Activated CD4-positive, alpha-beta memory T cell treated with anti-CD3 and anti-CD28 coated beads, Interleukin-2, amount 10 ng/mL, durations not matched to agents 7 days and 5 days (primary cell): ENCODE measurements around the gene DENND4C. TPM values are rescaled to one million over a fixed set of nuclear protein-coding genes. Genes with fewer than 3 reads are reported as not detected.

Experiments used
- CTCF ChIA-PET: fragments of 350-600 bp; sonication (Branson Sonifier 250); formaldehyde crosslinking; loops from one replicate; lab custom pipeline; 2021; ENCODE audit warnings: antibody characterized with exemption, inconsistent platforms; lab: Charles Lee
- POLR2A ChIA-PET: fragments of 350-600 bp; sonication (Branson Sonifier 250); formaldehyde crosslinking; loops from one replicate; lab custom pipeline; 2021; ENCODE audit warnings: antibody characterized with exemption; lab: Charles Lee
- DNase-seq: peaks from one replicate; pipeline ENCODE4 v3.0.0-alpha.2; 2020
- H3K27ac Mint-ChIP-seq: one replicate; pipeline ENCODE4 v1.8.0; 2021; ENCODE audit warnings: mild to moderate bottlenecking, mixed read lengths
- H3K27me3 Mint-ChIP-seq: one replicate; pipeline ENCODE4 v1.8.0; 2021; ENCODE audit warnings: mixed read lengths
- H3K36me3 Mint-ChIP-seq: one replicate; pipeline ENCODE4 v1.8.0; 2021; ENCODE audit warnings: low read depth, mixed read lengths
- H3K4me1 Mint-ChIP-seq: one replicate; pipeline ENCODE4 v1.8.0; 2021; ENCODE audit warnings: mixed read lengths
- H3K4me3 Mint-ChIP-seq: one replicate; pipeline ENCODE4 v1.8.0; 2021; ENCODE audit warnings: mild to moderate bottlenecking, mixed read lengths
- H3K9me3 Mint-ChIP-seq: one replicate; pipeline ENCODE4 v1.8.0; 2021; ENCODE audit warnings: mixed read lengths
- total RNA-seq, 2 experiments: library from RNA; stranded (reverse); gene quantifications; one replicate each; pipeline ENCODE4 v1.2.3, GENCODE V29; 2021

Gene DENND4C
- total RNA-seq, 2 experiments from 2014 or later = 47.1 to 52.2 TPM

DNA sequence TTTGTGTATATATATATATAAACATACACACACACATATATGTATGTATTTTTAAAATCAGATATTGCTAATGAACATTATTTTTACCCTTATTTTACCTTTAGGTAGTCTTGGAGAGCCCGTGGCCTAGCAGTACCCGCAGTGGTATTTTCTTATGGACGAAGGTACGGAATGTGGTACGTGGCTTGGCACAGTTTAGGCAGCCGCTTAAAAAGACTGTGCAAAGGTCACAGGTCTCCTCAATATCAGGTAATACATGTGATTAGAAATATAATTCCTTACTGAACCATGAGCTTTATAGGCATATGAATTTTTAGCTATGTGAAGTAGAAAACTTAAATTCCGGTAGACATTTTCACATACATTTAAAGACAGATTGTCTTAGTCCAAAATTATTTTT lies 105.7 kb downstream of the DENND4C start:
- DNase-seq = no peak
- H3K4me3 Mint-ChIP-seq = no peak overlapping the region
- H3K36me3 Mint-ChIP-seq = peaks cover 32% of the 10 kb centered on the region
- no peaks in the 10 kb centered on the region for H3K27me3 Mint-ChIP-seq
- ChIA-PET POLR2A (no interaction called here), CTCF (no interaction called here)
- no peaks in the 10 kb centered on the region for H3K9me3 Mint-ChIP-seq
- no peaks in the 10 kb centered on the region for H3K4me1 Mint-ChIP-seq
- no peak overlapping the region for H3K27ac Mint-ChIP-seq

DNA sequence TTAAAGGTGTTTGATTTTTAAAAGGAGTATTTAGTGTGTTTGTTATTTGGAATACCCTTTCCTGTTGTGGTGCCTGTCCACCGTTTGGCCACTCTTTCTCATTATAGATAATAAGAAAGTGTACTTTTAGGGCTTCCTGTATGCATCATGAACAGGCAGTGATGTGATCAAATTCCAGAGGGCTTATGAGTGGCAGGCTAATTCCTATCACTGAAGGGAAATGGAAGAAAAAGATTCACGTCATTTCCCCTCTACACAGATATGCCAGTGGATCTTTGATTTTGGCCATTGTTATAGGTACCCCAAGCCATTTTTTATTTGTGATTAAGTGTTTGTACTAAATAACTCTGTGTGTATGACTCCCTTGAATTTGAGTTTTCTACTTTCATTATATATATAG lies 112.5 kb downstream of the DENND4C start:
- no peaks in the 10 kb centered on the region for H3K27me3 Mint-ChIP-seq
- H3K9me3 Mint-ChIP-seq = no peaks in the 10 kb centered on the region
- DNase-seq = no peak
- H3K4me3 Mint-ChIP-seq = no peak overlapping the region
- no peaks in the 10 kb centered on the region for H3K4me1 Mint-ChIP-seq
- peaks cover 47% of the 10 kb centered on the region for H3K36me3 Mint-ChIP-seq
- no peak overlapping the region for H3K27ac Mint-ChIP-seq
- CTCF ChIA-PET = no interaction called here
- POLR2A ChIA-PET = no interaction called here

DNA sequence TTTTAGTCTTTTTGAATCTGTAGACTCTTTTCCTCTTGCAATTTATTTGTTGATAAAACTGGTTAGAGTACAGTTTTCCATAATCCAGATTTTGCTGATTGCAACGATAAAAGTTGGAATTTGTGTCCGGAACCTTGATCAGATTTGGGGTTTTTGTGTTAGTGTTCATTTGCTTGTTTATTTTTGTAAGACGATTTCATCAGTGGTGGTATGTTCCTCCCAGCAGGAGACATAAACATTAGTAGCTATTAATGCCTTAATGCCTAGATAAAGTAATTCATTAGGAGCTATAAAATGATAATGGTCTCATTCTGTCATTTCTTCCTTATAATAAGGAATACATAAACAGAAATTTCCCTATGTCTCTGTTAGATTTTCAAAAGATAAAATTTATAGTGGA lies 128.2 kb downstream of the DENND4C start:
- no peaks in the 10 kb centered on the region for H3K27me3 Mint-ChIP-seq
- no peaks in the 10 kb centered on the region for H3K9me3 Mint-ChIP-seq
- no peak overlapping the region for H3K4me3 Mint-ChIP-seq
- DNase-seq = no peak
- no peak overlapping the region for H3K27ac Mint-ChIP-seq
- ChIA-PET POLR2A (interaction anchor here (0.9 to 1.6 kb wide), 3 partner anchors 11 to 21 kb away, joined by 3 read pairs; partner anchors contain the start of gene RPS6), CTCF (interaction anchor here (1.3 kb wide), 1 partner anchor 106 kb away, joined by 3 read pairs; no protein-coding TSS in a partner anchor)
- no peaks in the 10 kb centered on the region for H3K4me1 Mint-ChIP-seq
- peaks cover 52% of the 10 kb centered on the region for H3K36me3 Mint-ChIP-seq

DNA sequence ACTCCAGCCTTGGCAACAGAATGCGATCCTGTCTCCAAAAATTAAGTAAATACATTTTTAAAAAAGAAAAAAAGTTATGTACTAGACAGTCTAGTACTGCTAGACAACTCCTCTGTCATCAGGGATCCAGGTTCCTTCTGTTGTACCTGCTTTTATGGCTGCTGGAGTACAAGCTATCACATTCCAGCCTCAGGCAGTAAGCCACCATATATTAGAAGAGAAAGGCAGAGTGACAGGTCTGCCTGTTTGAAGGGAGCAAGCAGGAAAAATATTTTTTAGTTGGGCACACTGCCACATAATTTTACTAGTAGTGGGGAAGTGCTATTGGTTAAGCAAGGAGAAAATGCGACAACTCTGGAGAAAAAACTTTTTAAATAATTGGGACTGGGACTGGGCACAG lies 138.6 kb downstream of the DENND4C start:
- no peak for DNase-seq
- peaks cover 44% of the 10 kb centered on the region for H3K36me3 Mint-ChIP-seq
- H3K27me3 Mint-ChIP-seq = no peaks in the 10 kb centered on the region
- ChIA-PET CTCF (interaction anchor here (1.3 kb wide), 1 partner anchor 96 kb away, joined by 4 read pairs; no protein-coding TSS in a partner anchor), POLR2A (interaction anchor here (1.7 to 1.8 kb wide), 2 partner anchors 9 to 11 kb away, joined by 5 to 10 read pairs; partner anchors contain the start of gene RPS6)
- H3K27ac Mint-ChIP-seq = no peak overlapping the region
- H3K4me3 Mint-ChIP-seq = no peak overlapping the region
- peaks cover 7% of the 10 kb centered on the region for H3K4me1 Mint-ChIP-seq
- no peaks in the 10 kb centered on the region for H3K9me3 Mint-ChIP-seq

DNA sequence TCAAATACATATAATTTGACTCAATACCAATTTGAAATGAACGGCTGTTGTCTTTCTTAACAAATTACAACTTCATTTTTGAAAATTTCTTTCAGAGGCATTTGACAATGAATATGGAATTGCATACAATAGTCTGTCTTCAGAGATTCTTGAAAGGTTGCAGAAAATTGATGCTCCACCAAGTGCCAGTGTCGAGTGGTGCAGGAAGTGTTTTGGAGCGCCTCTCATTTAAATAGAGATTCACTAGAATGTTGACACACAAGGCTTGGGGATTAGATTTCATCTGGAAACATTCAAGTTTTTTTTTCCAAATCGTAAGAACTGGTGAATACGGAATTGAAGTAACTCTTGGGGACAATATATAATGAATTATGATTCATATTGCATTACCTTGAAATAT lies 141.4 kb downstream of the DENND4C start:
- CTCF ChIA-PET = interaction anchor here (0.7 to 2.3 kb wide), 2 partner anchors 93 to 286 kb away, joined by 3 to 5 read pairs; no protein-coding TSS in a partner anchor
- DNase-seq = no peak
- Mint-ChIP-seq H3K4me1 (peaks cover 19% of the 10 kb centered on the region), H3K27ac (no peak overlapping the region), H3K36me3 (peaks cover 53% of the 10 kb centered on the region), H3K9me3 (no peaks in the 10 kb centered on the region), H3K27me3 (no peaks in the 10 kb centered on the region), H3K4me3 (no peak overlapping the region)
- POLR2A ChIA-PET = interaction anchor here (1.5 kb wide), 1 partner anchor 8 kb away, joined by 10 read pairs; the partner anchor contains the start of gene RPS6

DNA sequence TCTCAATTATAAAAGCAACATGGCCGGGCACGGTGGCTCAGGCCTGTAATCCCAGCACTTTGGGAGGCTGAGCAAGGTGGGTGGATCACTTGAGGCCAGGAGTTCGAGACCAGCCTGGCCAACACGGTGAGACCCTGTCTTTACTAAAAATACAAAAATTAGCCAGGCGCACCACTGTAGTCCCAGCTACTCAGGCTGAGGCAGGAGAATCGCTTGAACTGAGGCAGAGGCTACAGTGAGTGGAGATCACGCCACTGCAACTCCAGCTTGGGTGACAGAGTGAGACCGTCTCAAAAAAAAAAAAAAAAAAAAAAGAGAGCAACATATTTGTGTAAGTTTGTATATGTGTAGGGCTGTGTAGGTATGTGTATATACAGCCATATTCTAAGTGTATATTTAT lies 142.1 kb downstream of the DENND4C start:
- no peaks in the 10 kb centered on the region for H3K9me3 Mint-ChIP-seq
- DNase-seq = no peak
- no peaks in the 10 kb centered on the region for H3K27me3 Mint-ChIP-seq
- no peak overlapping the region for H3K4me3 Mint-ChIP-seq
- peaks cover 25% of the 10 kb centered on the region for H3K4me1 Mint-ChIP-seq
- no peak overlapping the region for H3K27ac Mint-ChIP-seq
- POLR2A ChIA-PET = no interaction called here
- peaks cover 57% of the 10 kb centered on the region for H3K36me3 Mint-ChIP-seq
- CTCF ChIA-PET = interaction anchor here (0.7 to 2.3 kb wide), 2 partner anchors 93 to 287 kb away, joined by 3 to 5 read pairs; no protein-coding TSS in a partner anchor

DNA sequence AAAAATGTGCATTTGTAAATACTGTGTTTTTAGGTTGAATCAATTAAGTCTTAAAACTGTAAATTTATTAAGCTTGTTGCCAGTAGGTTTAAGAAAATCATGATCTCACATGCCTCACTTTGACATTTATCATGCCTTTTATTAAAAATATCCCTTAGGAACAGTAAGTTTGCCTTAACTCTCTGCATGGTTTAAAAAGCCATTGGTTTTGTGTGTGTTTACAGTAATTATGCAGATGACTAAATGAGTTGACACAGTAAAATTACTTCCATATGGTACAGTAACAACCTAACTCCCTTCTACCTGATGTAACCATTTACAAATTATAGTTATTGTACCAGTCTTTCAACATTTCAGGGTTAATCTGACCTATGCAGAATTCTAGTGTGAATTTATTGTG lies 143.0 kb downstream of the DENND4C start:
- Mint-ChIP-seq H3K27ac (peak overlapping the region; percentile 29), H3K4me3 (no peak overlapping the region), H3K9me3 (no peaks in the 10 kb centered on the region), H3K36me3 (peaks cover 59% of the 10 kb centered on the region), H3K27me3 (no peaks in the 10 kb centered on the region), H3K4me1 (peaks cover 32% of the 10 kb centered on the region)
- POLR2A ChIA-PET = no interaction called here
- CTCF ChIA-PET = no interaction called here
- DNase-seq = no peak

DNA sequence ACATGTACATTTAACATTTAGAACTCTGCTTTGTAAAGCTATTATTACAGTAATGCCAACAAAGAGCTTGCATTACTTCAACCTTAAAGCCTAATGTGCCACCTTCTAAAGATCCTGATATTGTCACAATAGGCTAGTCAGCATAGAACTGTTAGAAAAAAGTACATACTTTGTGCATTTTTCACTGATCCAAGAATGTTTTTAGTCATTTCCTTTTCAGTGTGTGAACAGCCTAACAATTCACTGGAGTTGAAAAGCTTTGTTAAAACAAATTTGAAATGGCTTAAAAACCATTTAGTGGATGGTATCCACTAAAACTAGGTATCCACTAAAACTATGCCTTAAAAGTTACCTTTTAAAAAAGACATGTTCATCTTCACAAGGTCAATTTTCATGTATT lies 145.0 kb downstream of the DENND4C start:
- POLR2A ChIA-PET = interaction anchor here (1.2 to 2.4 kb wide), 4 partner anchors 9 to 66 kb away, joined by 3 to 8 read pairs (median 4); partner anchors contain the start of gene ACER2

DNA sequence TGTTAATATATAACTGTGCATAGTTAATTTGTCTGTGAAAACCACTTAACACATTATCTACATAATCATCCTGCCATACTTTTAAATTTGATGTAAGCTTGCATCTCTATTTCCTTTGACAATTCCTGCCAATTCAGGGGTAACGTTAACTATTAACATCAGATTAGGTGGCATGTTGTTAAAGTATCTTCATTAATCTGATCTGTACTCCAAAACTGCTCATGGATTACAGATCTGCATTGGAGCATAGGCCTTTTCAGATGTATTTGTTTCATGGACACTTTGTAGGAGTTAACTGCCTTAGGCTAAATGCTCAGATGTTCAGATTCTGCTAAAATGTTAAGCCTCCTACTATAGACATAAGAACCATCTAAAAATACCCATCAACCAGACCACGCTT lies 146.4 kb downstream of the DENND4C start:
- ChIA-PET POLR2A (interaction anchor here (0.9 to 2.4 kb wide), 7 partner anchors 11 to 328 kb away, joined by 3 to 8 read pairs (median 4); partner anchors contain the start of genes ACER2, DENND4C and RRAGA), CTCF (interaction anchor here (0.9 to 1.9 kb wide), 3 partner anchors 80 to 328 kb away, joined by 4 to 5 read pairs (median 5); partner anchors contain the start of gene RRAGA)
- Mint-ChIP-seq H3K36me3 (peaks cover 79% of the 10 kb centered on the region), H3K27me3 (no peaks in the 10 kb centered on the region), H3K4me3 (peak overlapping the region; percentile 63), H3K4me1 (peaks cover 52% of the 10 kb centered on the region), H3K27ac (peak overlapping the region; percentile 57), H3K9me3 (no peaks in the 10 kb centered on the region)
- DNase-seq = no peak

More for the DNA sequence above, 145.0 kb downstream of the DENND4C start:
- CTCF ChIA-PET = interaction anchor here (0.7 to 1.9 kb wide), 3 partner anchors 90 to 326 kb away, joined by 3 to 5 read pairs (median 3); partner anchors contain the start of gene RRAGA
- no peaks in the 10 kb centered on the region for H3K9me3 Mint-ChIP-seq
- H3K27me3 Mint-ChIP-seq = no peaks in the 10 kb centered on the region
- H3K4me3 Mint-ChIP-seq = no peak overlapping the region
- H3K27ac Mint-ChIP-seq = no peak overlapping the region
- DNase-seq = no peak
- peaks cover 41% of the 10 kb centered on the region for H3K4me1 Mint-ChIP-seq
- H3K36me3 Mint-ChIP-seq = peaks cover 74% of the 10 kb centered on the region

DNA sequence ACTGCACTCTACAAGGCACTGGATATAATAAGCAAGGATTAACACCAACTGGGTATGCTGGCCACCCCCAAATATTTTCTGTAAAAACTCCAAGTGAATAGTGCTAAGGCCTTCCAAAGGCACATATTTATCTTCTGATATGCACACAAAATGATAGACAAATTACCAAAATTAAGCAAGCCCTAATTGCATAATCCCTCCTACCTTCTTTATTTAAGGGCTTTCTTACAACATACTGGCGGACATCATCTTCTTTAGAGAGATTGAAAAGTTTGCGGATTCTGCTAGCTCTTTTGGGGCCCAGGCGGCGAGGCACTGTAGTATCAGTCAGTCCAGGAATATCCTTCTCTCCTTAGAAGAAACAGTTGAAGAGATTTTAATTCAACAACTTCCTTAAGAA lies 147.7 kb downstream of the DENND4C start:
- Mint-ChIP-seq H3K9me3 (no peaks in the 10 kb centered on the region), H3K36me3 (peaks cover 73% of the 10 kb centered on the region), H3K4me3 (peak overlapping the region; percentile 91), H3K4me1 (peaks cover 54% of the 10 kb centered on the region), H3K27me3 (no peaks in the 10 kb centered on the region), H3K27ac (peak overlapping the region; percentile 36)
- no peak for DNase-seq
- CTCF ChIA-PET = interaction anchor here (1.6 kb wide), 1 partner anchor 87 kb away, joined by 5 read pairs; no protein-coding TSS in a partner anchor
- POLR2A ChIA-PET = interaction anchor here (1.2 to 1.7 kb wide), 5 partner anchors 9 to 195 kb away, joined by 3 to 7 read pairs (median 5); no protein-coding TSS in a partner anchor

DNA sequence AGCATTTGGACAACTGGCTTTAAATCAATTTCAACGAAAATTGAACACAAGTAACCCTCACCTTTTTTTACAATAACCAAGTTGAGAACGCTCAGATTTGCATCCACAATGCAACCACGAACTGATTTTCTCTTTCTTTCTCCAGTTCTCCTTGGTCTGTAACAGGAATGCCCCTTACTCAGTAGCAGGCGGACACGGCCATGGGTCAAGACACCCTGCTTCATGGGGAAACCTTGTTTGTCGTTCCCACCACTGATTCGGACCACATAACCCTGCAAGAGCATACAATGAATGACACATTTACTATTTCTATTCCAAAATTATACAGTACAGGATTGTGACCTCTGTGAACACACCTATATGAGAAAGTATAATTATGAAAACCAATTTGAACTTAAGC lies 148.2 kb downstream of the DENND4C start:
- no peak for DNase-seq
- no peaks in the 10 kb centered on the region for H3K27me3 Mint-ChIP-seq
- peak overlapping the region; percentile 91 for H3K4me3 Mint-ChIP-seq
- peaks cover 52% of the 10 kb centered on the region for H3K4me1 Mint-ChIP-seq
- ChIA-PET CTCF (no interaction called here), POLR2A (interaction anchor here (1.2 to 2.3 kb wide), 11 partner anchors 9 to 329 kb away, joined by 3 to 27 read pairs (median 7); partner anchors contain the start of genes ACER2 and RRAGA)
- peak overlapping the region; percentile 89 for H3K27ac Mint-ChIP-seq
- H3K36me3 Mint-ChIP-seq = peaks cover 68% of the 10 kb centered on the region
- H3K9me3 Mint-ChIP-seq = no peaks in the 10 kb centered on the region

DNA sequence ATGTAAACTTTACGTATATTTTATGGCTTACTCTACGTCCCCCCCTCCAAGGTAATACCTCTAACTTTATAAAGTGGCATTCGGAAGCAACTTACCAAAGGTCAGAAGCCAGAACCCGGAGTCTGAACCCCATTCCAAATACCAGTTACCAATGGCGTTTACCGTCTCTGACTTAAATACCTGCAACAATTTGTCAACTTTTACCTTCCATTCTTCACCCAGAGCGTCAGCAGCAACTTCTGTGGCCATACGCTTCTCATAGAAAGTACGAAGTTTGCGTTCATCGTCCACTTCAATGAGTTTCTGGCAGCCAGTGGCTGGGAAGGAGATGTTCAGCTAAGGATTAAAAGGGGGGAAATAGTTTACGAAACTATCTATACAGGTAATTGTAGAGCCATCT lies 148.8 kb downstream of the DENND4C start:
- ChIA-PET CTCF (interaction anchor here (1.2 kb wide), 1 partner anchor 86 kb away, joined by 4 read pairs; no protein-coding TSS in a partner anchor), POLR2A (interaction anchor here (0.8 to 2.3 kb wide), 33 partner anchors 8 to 1305 kb away, joined by 3 to 27 read pairs (median 5); partner anchors contain the start of genes ACER2, DENND4C, FOCAD and HAUS6)
- Mint-ChIP-seq H3K4me1 (peaks cover 50% of the 10 kb centered on the region), H3K9me3 (no peaks in the 10 kb centered on the region), H3K4me3 (peak overlapping the region; percentile 91), H3K27me3 (no peaks in the 10 kb centered on the region), H3K27ac (peak overlapping the region; percentile 89), H3K36me3 (peaks cover 62% of the 10 kb centered on the region)
- DNase-seq = no peak

DNA sequence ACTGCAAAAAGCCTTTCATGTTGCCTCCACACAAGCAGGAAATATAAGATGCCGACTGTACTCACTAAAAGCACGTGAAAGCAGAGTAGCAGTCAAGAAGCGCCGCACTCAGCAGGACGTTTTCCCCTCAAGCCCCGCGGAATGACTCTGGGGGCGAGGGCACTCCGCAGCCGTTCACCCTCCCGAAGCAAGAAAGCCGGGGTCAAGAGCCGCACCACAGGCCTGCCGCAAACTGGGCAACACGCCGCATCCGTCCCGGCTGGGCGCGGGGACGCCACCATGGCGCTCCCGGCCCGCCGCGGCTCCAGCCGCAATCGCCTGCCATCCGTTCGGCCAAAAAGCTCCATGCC lies 149.2 kb downstream of the DENND4C start:
- CTCF ChIA-PET = interaction anchor here (0.9 to 1.2 kb wide), 4 partner anchors 29 to 331 kb away, joined by 3 to 7 read pairs (median 4); partner anchors contain the start of genes ACER2 and RRAGA
- Mint-ChIP-seq H3K4me3 (peak overlapping the region; percentile 91), H3K36me3 (peaks cover 58% of the 10 kb centered on the region), H3K27me3 (no peaks in the 10 kb centered on the region), H3K4me1 (peaks cover 50% of the 10 kb centered on the region), H3K9me3 (no peaks in the 10 kb centered on the region), H3K27ac (peak overlapping the region; percentile 89)
- POLR2A ChIA-PET = interaction anchor here (0.6 to 2.3 kb wide), 39 partner anchors 9 to 1305 kb away, joined by 3 to 27 read pairs (median 5); partner anchors contain the start of genes ACER2, DENND4C, FOCAD and HAUS6
- no peak for DNase-seq
